ENCODE measurements around the gene STK38L. TPM values are rescaled to one million over a fixed set of nuclear protein-coding genes. Genes with fewer than 3 reads are reported as not detected.

The STK38L gene
- total and polyA plus RNA-seq, 2 of the 8 experiments (the other 6 are each of a cell fraction or from before 2014, with no cell fraction given): 8.1 to 63.6 TPM

DNA sequence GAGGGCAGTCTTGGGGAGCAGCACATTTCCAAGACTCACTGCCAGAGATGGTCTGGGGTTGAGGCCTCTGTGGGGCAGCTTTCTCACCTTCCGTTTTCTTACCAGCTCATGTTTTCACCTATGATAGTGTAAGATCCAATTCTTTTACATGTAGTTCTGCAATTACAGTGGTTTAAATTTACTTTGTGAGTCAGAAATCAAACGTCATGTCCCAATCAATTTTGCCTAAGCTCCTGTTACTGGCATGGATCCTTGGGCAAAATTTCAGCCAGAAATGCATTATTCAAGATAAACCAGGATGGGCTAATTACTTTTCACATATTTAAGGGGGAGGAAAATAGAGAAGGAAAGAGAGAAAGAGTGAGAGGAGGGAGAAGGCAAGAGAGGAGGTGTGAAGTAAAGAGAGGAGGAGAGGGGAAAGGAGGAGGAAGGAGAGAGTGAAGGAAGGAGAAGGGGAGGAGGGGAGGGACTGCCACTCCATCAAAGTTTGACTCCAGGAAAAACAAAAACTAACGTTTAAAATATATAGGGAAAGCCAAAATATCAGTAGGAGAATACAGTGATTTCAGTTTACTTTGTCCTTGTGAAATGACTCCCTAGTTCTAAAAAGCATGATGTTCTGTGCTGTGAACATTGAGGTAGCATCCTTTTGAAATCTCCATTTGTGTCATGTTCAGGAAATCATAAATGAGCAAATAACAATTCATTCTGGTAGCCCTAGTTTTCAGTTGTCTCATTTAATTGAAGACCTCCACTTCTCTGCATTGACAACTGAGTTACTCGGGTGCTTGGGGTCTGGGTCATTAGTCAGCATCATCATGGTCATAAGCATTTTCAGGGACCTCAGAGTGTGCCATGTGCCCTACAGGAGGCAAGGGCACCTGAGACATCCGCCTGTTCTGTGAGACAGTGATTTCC, 91.5 kb downstream of the STK38L start (continued):
- TF ChIP-seq NRF1 (IDR thresholded peaks at IDR 0.05; ENCODE audit: low read depth, low read length): no peak
- TF ChIP-seq CEBPB (IDR thresholded peaks at IDR 0.05; ENCODE audit: low read depth, low read length): no peak
- TF ChIP-seq, protein P1, sequence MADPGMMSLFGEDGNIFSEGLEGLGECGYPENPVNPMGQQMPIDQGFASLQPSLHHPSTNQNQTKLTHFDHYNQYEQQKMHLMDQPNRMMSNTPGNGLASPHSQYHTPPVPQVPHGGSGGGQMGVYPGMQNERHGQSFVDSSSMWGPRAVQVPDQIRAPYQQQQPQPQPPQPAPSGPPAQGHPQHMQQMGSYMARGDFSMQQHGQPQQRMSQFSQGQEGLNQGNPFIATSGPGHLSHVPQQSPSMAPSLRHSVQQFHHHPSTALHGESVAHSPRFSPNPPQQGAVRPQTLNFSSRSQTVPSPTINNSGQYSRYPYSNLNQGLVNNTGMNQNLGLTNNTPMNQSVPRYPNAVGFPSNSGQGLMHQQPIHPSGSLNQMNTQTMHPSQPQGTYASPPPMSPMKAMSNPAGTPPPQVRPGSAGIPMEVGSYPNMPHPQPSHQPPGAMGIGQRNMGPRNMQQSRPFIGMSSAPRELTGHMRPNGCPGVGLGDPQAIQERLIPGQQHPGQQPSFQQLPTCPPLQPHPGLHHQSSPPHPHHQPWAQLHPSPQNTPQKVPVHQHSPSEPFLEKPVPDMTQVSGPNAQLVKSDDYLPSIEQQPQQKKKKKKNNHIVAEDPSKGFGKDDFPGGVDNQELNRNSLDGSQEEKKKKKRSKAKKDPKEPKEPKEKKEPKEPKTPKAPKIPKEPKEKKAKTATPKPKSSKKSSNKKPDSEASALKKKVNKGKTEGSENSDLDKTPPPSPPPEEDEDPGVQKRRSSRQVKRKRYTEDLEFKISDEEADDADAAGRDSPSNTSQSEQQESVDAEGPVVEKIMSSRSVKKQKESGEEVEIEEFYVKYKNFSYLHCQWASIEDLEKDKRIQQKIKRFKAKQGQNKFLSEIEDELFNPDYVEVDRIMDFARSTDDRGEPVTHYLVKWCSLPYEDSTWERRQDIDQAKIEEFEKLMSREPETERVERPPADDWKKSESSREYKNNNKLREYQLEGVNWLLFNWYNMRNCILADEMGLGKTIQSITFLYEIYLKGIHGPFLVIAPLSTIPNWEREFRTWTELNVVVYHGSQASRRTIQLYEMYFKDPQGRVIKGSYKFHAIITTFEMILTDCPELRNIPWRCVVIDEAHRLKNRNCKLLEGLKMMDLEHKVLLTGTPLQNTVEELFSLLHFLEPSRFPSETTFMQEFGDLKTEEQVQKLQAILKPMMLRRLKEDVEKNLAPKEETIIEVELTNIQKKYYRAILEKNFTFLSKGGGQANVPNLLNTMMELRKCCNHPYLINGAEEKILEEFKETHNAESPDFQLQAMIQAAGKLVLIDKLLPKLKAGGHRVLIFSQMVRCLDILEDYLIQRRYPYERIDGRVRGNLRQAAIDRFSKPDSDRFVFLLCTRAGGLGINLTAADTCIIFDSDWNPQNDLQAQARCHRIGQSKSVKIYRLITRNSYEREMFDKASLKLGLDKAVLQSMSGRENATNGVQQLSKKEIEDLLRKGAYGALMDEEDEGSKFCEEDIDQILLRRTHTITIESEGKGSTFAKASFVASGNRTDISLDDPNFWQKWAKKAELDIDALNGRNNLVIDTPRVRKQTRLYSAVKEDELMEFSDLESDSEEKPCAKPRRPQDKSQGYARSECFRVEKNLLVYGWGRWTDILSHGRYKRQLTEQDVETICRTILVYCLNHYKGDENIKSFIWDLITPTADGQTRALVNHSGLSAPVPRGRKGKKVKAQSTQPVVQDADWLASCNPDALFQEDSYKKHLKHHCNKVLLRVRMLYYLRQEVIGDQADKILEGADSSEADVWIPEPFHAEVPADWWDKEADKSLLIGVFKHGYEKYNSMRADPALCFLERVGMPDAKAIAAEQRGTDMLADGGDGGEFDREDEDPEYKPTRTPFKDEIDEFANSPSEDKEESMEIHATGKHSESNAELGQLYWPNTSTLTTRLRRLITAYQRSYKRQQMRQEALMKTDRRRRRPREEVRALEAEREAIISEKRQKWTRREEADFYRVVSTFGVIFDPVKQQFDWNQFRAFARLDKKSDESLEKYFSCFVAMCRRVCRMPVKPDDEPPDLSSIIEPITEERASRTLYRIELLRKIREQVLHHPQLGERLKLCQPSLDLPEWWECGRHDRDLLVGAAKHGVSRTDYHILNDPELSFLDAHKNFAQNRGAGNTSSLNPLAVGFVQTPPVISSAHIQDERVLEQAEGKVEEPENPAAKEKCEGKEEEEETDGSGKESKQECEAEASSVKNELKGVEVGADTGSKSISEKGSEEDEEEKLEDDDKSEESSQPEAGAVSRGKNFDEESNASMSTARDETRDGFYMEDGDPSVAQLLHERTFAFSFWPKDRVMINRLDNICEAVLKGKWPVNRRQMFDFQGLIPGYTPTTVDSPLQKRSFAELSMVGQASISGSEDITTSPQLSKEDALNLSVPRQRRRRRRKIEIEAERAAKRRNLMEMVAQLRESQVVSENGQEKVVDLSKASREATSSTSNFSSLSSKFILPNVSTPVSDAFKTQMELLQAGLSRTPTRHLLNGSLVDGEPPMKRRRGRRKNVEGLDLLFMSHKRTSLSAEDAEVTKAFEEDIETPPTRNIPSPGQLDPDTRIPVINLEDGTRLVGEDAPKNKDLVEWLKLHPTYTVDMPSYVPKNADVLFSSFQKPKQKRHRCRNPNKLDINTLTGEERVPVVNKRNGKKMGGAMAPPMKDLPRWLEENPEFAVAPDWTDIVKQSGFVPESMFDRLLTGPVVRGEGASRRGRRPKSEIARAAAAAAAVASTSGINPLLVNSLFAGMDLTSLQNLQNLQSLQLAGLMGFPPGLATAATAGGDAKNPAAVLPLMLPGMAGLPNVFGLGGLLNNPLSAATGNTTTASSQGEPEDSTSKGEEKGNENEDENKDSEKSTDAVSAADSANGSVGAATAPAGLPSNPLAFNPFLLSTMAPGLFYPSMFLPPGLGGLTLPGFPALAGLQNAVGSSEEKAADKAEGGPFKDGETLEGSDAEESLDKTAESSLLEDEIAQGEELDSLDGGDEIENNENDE (IDR thresholded peaks at IDR 0.05; ENCODE audit: insufficient replicate concordance, low read length): no peak
- no peak for TF ChIP-seq YY1 (IDR thresholded peaks at IDR 0.05; ENCODE audit: low read depth, low read length)
- TF ChIP-seq SUZ12 (IDR thresholded peaks at IDR 0.05; ENCODE audit: low read length): no peak
- no peak for TF ChIP-seq GTF2F1 (IDR thresholded peaks at IDR 0.05; ENCODE audit: borderline replicate concordance, low read depth, low read length)
- no peak for TF ChIP-seq CHD1 (IDR thresholded peaks at IDR 0.05; ENCODE audit: low read depth, low read length)
- no peak for TF ChIP-seq NANOG (IDR thresholded peaks at IDR 0.05; ENCODE audit: insufficient read depth, low read depth, low read length, poor library complexity, severe bottlenecking)

Measured in H1 (cell line).